ENCODE measurements around the gene WRNIP1.
"Not testable (repeated sequence)": the region's sequence is repeated elsewhere in the genome, so short reads cannot be mapped to it uniquely, and the experiment has no call there.

DNA sequence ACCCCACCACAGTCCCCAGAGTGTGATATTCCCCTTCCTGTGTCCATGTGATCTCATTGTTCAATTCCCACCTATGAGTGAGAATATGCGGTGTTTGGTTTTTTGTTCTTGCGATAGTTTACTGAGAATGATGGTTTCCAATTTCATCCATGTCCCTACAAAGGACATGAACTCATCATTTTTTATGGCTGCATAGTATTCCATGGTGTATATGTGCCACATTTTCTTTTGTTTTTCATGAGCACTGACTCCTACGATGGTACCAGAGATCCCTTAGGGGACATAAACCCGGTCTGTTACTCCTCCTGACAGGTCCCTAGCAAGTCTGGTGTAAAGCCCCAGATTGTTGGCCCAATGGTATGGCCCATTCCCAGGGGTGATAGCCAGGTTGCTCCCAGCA lies 36.5 kb downstream of the WRNIP1 start:
- TF ChIP-seq OSR1 (CRISPR knock-in tag; IDR thresholded peaks at IDR 0.05); BACH2 (CRISPR knock-in tag; IDR thresholded peaks at IDR 0.05; ENCODE audit: borderline replicate concordance); ZC3H10 (CRISPR knock-in tag; IDR thresholded peaks at IDR 0.05); ZFP3 (CRISPR knock-in tag; IDR thresholded peaks at IDR 0.05); RARB (CRISPR knock-in tag; IDR thresholded peaks at IDR 0.05); ARNTL (CRISPR knock-in tag; IDR thresholded peaks at IDR 0.05; ENCODE audit: borderline replicate concordance, low read depth); ESRRG (CRISPR knock-in tag; IDR thresholded peaks at IDR 0.05): not testable (repeated sequence)
- TF ChIP-seq, protein P1, sequence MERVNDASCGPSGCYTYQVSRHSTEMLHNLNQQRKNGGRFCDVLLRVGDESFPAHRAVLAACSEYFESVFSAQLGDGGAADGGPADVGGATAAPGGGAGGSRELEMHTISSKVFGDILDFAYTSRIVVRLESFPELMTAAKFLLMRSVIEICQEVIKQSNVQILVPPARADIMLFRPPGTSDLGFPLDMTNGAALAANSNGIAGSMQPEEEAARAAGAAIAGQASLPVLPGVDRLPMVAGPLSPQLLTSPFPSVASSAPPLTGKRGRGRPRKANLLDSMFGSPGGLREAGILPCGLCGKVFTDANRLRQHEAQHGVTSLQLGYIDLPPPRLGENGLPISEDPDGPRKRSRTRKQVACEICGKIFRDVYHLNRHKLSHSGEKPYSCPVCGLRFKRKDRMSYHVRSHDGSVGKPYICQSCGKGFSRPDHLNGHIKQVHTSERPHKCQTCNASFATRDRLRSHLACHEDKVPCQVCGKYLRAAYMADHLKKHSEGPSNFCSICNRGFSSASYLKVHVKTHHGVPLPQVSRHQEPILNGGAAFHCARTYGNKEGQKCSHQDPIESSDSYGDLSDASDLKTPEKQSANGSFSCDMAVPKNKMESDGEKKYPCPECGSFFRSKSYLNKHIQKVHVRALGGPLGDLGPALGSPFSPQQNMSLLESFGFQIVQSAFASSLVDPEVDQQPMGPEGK (CRISPR knock-in tag; IDR thresholded peaks at IDR 0.05; ENCODE audit: borderline replicate concordance) = not testable (repeated sequence)
- TF ChIP-seq, protein P2, sequence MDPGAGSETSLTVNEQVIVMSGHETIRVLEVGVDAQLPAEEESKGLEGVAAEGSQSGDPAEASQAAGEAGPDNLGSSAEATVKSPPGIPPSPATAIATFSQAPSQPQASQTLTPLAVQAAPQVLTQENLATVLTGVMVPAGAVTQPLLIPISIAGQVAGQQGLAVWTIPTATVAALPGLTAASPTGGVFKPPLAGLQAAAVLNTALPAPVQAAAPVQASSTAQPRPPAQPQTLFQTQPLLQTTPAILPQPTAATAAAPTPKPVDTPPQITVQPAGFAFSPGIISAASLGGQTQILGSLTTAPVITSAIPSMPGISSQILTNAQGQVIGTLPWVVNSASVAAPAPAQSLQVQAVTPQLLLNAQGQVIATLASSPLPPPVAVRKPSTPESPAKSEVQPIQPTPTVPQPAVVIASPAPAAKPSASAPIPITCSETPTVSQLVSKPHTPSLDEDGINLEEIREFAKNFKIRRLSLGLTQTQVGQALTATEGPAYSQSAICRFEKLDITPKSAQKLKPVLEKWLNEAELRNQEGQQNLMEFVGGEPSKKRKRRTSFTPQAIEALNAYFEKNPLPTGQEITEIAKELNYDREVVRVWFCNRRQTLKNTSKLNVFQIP (CRISPR knock-in tag; IDR thresholded peaks at IDR 0.05; ENCODE audit: borderline replicate concordance, low read depth) = not testable (repeated sequence)
- TF ChIP-seq, protein P3, sequence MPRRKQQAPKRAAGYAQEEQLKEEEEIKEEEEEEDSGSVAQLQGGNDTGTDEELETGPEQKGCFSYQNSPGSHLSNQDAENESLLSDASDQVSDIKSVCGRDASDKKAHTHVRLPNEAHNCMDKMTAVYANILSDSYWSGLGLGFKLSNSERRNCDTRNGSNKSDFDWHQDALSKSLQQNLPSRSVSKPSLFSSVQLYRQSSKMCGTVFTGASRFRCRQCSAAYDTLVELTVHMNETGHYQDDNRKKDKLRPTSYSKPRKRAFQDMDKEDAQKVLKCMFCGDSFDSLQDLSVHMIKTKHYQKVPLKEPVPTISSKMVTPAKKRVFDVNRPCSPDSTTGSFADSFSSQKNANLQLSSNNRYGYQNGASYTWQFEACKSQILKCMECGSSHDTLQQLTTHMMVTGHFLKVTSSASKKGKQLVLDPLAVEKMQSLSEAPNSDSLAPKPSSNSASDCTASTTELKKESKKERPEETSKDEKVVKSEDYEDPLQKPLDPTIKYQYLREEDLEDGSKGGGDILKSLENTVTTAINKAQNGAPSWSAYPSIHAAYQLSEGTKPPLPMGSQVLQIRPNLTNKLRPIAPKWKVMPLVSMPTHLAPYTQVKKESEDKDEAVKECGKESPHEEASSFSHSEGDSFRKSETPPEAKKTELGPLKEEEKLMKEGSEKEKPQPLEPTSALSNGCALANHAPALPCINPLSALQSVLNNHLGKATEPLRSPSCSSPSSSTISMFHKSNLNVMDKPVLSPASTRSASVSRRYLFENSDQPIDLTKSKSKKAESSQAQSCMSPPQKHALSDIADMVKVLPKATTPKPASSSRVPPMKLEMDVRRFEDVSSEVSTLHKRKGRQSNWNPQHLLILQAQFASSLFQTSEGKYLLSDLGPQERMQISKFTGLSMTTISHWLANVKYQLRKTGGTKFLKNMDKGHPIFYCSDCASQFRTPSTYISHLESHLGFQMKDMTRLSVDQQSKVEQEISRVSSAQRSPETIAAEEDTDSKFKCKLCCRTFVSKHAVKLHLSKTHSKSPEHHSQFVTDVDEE (CRISPR knock-in tag; IDR thresholded peaks at IDR 0.05) = not testable (repeated sequence)
- TF ChIP-seq, protein P4, sequence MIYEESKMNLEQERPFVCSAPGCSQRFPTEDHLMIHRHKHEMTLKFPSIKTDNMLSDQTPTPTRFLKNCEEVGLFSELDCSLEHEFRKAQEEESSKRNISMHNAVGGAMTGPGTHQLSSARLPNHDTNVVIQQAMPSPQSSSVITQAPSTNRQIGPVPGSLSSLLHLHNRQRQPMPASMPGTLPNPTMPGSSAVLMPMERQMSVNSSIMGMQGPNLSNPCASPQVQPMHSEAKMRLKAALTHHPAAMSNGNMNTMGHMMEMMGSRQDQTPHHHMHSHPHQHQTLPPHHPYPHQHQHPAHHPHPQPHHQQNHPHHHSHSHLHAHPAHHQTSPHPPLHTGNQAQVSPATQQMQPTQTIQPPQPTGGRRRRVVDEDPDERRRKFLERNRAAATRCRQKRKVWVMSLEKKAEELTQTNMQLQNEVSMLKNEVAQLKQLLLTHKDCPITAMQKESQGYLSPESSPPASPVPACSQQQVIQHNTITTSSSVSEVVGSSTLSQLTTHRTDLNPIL (CRISPR knock-in tag; IDR thresholded peaks at IDR 0.05; ENCODE audit: low read depth) = not testable (repeated sequence)
